Stimulated activated CD8-positive, alpha-beta memory T cell treated with anti-CD3 and anti-CD28 coated beads, Interleukin-15, amount 100 ng/mL, for 24 hours (primary cell): Measurements from ENCODE around the gene EXOC4.

Experiments used
- DNase-seq: peaks from one replicate; pipeline ENCODE4 v3.0.0-alpha.2; 2020; ENCODE audit warnings: low read depth

The EXOC4 gene

GRCh38 chr7:133794479-133794878, 541.6 kb downstream of the EXOC4 start:
- no peak for DNase-seq

GRCh38 chr7:133795068-133795665, 542.3 kb downstream of the EXOC4 start:
- no peak for DNase-seq

GRCh38 chr7:133796782-133797745, 544.2 kb downstream of the EXOC4 start:
- DNase-seq = no peak

DNA sequence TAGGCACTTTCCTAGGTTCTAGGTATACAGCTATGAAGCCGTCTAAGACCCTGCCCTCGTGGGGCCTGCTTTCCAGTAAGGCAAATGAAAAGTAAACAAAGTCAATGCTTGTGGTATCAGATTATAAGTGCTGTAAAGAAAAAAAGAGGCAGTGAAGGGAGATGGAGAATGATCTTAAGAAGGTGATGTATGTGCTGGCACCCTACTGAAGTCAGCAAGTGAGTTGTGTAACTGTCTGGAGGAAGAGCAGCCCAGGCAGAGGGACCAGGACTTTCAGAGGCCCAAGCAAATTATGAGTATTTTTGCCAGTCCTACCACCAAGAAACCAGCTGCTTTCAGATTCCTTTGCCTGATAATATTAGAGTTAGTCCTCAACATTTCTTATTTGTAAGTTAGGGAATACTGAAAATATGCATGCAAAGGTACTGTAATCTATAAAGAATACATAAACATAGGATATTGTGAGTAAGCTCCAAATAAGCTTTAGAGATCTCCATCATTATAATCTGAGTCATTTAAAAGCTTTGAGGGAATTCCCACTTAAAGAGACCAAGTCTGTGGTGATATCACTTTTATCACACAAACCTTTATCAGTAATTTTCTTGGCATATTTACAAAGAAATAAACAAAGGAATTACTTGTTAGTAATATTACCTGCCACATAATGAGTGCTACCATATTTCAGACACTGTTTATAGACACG, 545.1 kb downstream of the EXOC4 start:
- no peak for DNase-seq

GRCh38 chr7:133801341-133801740, 548.5 kb downstream of the EXOC4 start:
- DNase-seq = no peak

DNA sequence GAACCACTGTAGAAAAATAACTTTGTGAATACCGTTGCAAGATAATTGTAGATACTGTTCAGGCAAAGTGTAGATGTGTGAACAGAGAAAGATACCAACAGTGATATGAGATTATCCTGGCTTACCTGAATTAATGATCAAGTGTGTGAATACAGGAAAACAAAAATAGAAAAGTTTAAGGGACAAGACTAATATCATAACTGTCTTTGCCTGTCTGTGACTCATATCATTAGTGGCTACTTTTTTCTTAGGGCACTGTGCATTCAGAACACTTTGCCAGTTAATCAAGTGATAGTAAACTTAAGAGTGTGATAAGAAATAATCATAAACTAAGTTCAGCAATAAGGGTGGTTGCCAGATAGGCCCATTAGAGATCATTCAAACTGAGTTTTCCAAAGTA, 551.2 kb downstream of the EXOC4 start:
- DNase-seq = no peak

- no peak for DNase-seq
These were observed 552.5 kb downstream of the EXOC4 start for GRCh38 chr7:133805426-133805825.

- no peak for DNase-seq
These were observed 555.0 kb downstream of the EXOC4 start for GRCh38 chr7:133807624-133808492.

- DNase-seq = no peak
These were observed 555.6 kb downstream of the EXOC4 start for GRCh38 chr7:133808493-133808866.

DNA sequence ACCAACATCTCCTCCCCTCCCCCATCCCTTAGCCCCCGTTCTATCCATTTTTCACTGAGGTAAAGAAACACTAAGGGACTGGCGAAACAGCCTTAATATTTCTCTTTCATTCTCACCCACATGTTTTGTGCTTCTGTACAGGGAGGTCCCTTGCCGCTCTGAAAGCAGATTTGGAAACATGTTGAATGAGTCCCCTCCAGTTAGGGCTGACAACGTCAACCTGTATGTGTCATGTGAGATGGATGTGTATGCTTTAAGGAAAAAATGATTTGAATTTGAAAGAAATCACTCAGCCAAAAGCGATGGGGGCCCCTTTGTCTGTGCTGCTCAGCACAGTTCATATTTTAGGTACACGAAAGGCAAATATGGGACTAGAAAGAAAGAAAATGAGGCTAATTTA, 560.0 kb downstream of the EXOC4 start:
- no peak for DNase-seq

- DNase-seq = no peak
These were observed 562.8 kb downstream of the EXOC4 start for GRCh38 chr7:133815611-133816210.

DNA sequence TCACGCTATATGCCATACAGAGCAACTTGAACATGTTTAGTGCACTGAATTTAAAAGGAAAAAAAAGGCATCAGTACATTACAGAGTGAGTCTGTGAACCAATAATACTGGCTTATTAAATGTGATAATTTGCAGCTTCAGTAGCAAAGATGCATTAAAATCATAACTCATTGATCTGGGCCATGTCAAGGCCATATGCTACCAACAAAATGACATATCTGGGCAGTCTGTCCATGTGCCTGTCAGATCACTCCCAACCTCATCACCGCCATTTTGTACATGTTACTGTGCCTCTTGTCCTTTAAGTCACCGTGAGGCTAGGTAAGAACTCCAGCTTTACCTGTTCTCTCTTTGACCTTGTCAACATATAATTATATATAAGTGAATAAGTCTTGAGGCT, 566.8 kb downstream of the EXOC4 start:
- no peak for DNase-seq

DNA sequence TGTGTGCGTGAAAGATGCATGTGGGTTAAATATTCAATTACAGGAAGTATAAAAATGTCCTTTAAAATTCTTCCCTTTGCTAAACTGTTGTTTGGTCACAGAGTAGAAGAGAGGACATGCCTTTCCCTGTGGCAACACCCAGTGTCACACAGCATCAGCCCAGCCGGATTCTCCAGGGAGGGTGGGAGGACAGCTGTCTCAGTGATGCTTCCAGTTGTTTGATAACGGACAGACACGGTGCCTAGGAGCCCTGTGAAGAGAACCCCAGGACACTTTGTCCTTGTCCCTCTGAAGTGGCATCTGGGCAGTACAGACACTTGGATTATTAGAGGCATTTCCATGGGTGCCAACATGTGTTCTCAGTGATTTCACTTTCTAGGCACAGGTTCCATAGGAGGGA, 567.7 kb downstream of the EXOC4 start:
- no peak for DNase-seq

DNA sequence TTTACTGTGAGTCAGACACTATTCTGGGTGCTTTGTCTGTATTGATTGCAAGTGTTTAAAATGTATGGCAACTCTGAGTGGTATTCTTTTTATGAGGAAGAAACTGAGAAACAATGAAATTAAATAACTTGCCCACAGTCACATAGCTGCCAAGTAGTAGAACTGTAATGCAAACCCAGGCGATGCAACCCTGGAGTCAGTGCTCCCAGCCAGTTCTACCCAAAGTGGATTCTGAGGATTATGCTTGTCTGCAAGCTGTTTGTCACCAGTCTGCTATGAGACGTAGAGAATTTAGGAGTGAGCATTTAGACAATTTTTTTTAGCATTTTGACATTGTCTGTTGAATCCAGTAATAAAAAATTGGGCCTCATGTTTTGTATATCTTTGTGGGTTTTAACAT, 568.3 kb downstream of the EXOC4 start:
- no peak for DNase-seq

- DNase-seq = no peak
These were observed 569.2 kb downstream of the EXOC4 start for GRCh38 chr7:133822001-133822641.

GRCh38 chr7:133822868-133823552, 570.1 kb downstream of the EXOC4 start:
- no peak for DNase-seq

DNA sequence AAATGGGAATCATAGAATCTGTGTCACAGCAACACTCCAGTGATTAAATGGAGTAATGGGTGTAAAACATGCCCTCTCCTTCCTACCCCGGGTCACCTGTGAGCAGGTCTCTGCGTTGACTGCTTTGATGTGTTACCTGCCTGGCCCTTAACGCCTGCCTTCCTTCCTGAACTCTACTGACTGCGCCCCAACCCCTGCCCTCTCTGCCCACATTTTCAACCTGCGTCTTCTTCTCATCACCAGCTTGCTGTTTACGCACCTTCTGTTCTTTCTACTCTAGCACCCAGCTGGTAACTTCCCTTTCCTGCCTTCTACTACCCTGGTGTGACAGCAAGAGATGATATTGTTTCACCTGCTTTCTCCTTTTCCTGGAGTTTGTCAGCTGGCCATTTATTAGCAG, 571.3 kb downstream of the EXOC4 start:
- DNase-seq = no peak

GRCh38 chr7:133827707-133828623, 575.1 kb downstream of the EXOC4 start:
- no peak for DNase-seq

DNA sequence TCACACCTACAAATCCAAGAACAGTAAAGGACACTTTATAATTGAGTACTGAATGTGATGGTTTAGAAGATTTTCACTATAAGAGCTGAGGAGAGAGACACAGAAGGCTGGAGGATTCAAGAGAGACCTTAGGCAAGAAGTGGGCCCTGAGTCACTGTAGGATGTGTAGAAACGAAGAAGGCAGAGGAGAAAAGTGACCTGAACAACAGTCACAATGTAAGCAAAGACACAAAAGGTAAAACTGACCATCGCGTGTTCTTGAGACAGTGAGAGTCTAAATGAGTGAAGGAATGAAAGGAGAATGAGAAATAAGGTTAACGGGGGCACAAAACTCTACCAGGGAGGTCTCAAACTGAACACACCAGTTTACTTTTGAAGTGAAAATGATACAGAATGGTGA, 576.0 kb downstream of the EXOC4 start:
- no peak for DNase-seq
